DMS53 treated with DMSO at 0.1 percent for 48 hours (cell line): ENCODE data around the gene UXS1.

Source experiments
- DNase-seq: peaks from one replicate; lab custom pipeline; 2025; ENCODE audit not compliant: unreplicated experiment; lab: John Stamatoyannopoulos, UW

Gene UXS1

DNA sequence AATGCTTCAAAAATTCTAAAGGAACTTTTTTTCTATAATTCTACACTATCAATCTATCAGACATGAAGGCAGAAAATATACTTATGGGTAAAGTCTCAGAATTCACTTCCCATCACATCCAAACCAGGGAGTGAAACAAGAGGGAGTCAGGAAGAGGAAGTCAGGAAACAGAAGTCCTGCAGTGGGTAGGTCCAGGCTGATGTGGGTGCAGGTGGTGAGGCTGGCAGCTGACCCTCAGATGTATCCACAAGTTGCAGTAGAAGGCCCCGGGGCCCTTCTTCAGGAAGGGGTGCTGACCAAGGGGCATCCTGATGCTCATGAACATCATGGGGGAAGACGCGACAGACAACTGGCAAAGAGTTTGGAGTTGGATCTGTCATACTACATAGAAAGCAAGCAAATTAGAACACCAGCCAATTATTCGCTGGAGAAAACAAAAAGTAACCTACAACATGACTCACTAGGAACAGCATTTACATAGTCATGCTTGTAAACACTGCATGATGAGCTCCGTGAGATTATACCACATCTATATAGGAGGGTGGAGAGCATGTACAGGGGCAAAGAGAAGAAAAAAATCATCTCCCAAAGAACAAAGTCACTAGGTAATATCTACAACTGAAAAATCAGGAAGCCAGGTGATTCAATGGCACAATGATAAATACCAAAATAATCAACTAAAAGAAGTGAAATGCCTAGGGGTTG is 4.2 kb downstream of the UXS1 start:
- no peak for DNase-seq

DNA sequence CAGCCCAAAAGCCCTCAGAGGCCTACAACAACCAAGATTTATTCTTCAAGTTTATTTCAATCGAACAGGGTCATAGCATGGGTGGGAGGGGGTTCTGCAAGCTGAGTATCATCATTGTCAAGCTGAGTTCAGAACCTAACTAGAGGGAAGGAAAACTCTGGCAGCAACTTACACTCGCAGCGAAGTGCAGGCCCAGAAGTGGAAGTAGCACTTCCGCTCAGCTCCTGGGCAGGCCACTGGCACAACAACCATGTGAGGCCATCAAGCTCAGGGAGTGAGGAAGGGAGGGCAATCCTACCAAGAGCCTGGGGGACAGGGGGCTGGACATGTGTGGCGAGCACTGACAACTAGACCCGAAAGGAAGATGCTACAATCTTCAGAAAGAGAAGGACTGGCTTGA is 4.8 kb downstream of the UXS1 start:
- no peak for DNase-seq

DNA sequence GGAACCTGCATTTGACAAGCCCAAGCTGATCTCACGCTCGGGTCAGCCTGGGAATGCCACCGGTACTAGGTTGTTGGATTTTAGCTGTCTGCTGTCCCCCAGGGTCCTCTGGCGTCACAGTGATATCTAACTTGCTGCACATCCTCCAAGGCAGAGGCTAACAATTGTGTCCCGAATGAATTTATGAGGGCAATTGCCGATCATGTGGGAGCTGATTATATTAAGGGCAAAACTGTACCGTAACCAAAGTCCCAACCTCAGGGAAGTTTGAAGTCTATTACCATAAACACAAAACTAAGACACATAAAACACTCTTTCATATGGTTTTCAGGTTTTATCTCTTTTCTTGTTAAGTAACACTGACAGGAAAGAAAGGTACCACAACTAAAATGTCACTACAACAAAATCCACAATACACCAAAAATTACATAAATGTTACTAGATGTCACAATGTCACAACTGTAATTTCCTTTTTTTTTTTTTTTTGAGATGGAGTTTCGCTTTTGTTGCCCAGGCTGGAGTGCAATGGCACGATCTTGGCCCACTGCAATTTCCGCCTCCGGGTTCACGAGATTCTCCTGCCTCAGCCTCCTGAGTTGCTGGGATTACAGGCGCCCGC is 6.7 kb downstream of the UXS1 start:
- DNase-seq: no peak

DNA sequence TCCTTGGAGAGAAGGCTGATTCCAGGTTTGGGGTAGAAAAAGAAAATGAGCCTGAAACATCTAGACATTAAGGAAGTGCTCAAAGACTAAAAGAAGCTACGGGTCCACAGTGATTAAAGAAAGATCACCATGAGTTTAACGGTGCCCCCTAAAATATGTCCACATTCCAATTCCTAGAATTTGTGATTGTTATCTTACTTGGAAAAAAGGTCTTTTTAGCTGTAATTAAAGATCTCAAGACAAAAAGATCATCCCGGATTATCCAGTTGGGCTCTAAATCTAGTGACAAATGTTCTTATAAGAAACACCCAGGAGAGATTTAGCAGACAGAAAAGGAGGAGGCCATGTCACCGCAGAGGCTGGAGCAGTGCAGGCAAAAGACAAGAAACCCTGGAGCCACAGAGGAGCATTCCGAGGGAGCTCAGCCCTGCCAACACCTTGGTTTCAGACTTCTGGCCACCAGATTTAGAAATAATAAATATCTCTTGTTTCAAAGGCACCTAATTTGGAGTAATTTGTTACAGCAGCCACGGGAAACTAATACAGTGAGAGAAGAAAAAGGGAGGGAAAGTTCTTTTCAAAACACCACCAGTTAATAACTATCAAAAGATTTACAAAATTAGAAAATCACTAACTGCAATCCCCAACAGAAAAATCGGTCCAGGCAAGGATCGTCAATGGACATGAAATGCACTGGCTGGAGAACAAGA is 8.5 kb downstream of the UXS1 start:
- no peak for DNase-seq

DNA sequence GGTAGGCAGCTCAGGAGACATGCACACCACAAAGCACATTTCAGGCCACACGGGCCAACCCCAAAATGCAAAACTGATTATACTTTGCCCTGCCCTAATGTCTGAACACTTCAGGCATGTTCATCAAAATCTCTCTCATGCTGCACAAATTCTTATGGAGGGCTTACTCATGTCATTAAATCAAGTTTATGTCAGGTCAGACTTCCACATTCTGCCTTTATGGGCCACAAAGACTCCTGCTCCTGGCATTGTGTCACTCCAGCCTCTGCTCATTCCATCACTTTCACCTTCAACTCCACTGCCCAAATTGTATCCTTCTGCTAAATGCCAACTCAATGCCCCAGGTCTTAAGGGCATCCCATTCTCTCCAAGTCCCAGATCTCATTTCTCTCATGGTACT is 9.2 kb downstream of the UXS1 start:
- DNase-seq: no peak

DNA sequence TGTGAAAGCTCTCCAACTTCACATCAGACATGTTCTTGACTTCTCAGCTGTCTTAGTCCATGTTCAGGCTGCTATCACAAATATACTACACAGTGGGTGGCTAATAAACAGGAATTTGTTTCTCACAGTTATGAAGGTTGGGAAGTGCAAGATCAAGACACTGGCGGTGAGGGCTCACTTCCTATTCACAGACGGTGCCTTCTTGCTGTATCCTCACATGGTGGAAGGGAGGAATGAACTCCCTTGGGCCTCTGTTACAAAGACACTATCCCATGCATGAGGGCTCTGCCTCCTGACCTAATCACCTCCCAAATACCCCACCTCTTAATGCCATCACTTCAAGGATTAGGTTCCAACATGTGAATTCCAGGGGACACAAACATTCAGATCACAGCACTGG is 9.7 kb downstream of the UXS1 start:
- DNase-seq: no peak

DNA sequence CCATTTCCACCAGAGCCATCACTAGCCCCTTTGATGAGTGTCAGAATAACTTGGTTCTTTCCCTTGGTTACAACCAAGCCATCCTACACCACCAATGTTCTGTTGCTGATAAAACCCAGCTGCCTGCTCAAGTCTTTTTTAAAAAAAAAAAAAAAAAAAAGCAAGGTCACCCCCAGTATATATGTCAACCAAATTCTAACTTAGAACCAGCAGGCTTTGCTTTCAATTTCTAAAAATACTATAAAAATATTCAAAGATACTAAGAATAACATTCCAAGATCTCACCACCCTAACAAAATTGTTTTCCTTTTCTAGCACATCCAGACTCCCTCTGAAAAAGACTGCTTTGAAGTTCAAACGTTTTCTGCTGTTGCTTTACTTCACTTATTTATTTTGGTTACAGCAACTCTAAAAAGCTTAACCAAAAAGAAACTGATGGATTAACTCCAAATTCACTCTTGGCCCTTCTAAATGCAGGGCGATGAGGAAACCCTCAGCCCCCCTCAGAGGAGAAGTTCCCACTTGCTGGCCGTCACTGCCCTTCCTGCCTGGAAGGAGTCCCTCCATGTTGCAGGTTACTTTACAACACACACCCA is 10.9 kb downstream of the UXS1 start:
- DNase-seq: no peak

DNA sequence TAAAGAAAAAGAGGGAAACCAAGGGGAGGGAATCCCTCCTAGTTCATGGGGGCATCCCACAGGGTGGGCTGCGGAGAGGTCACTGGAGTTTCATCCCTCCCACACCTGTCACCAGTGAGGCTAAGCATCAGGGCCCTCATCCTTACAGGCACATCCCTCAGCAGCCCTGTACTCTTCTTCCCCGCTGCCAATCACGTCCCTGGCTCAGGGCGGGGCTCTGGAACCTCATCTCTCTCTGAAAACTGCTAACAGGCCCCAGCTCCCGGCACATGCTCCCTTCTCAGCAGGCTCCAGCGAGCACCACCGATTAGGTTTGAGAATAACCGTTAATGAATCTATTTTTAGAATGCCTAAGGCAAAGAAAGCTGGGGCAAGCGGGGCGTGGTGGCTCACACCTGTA is 13.0 kb downstream of the UXS1 start:
- no peak for DNase-seq

DNA sequence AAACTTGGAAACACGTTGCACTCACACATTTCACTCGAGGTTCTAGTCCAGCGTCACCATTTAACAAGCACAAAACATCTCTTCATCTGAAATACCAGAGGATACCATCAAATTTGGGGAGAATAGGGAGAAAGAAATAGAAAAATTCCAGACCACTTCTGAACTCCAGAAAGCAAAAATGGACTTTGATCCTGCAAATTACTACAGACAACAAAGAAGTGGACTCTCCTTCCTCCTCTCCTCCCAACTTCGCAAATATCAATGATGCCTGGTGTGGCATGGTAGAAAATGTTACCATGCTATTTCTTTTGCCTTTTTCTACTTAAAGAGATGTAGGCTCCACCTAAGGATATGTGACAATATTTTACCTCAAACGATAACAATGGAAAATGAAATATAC is 13.5 kb downstream of the UXS1 start:
- no peak for DNase-seq

DNA sequence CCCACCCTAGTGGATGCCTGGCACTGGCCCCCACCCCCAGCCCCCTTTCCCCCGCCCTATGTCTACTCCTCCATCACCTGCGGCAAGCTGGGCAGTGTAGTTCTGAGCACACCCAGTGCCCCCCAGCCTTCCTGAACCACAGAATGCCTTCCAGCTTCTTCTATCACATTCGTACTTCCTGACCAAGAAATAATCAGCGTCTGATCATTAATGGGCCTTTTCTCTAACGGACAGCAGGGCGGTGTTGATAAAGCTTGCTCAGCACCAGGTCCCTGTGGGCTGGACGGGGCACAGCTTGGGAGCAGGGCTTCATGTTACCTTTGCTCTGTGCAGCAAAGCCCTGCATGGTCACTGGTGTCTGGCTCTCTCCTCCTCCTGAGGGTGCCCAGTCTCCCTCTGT is 15.4 kb downstream of the UXS1 start:
- no peak for DNase-seq

DNA sequence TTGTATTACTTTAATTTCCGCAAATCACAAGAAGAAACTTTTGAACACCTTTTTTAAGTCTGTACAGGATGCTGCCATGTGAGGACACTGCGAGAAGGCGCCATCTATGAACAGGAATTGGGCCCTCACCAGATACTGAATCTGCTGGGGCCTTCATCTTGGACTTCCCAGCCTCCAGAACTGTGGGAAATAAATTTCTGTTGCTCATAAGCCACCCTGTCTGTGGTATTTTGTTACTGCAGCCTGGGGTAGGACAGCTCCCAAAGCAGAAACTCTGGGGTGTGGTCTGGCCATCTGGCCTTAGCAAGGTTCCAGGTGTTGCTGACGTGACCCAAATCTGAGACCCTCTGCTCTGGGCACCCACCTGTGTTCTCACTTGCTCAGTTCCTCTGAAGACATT is 16.5 kb downstream of the UXS1 start:
- DNase-seq: no peak

DNA sequence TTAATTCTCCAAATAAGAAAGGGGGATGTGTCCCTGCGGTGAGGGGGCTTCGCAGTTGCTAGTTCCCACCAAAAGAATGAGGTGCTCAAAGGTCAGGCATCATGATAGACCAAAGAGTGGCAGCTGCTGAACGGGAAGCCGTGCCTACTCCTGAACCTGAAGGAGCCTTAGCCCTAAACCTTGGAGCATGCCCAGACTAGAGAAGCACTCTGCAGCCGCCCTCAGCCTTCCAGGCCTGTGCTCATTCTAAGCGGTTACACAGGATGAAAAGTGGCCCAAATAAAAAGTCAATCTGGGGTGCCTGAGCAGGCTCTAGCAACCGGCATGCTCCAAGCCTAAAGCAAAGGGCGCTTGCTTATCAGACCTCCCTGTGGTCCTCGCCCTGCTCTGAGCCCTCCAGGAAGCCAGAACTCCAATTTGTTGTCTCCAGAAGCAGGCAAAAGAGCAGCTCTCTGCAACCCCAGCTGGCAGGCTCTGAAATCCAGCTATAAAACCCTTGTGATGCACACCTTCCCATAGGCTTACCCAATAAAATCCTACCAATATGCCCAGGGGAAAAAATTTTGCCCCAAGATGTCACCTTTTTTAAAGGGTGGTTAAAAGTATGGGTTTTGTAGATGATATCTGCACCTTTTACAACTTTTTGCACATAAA is 17.5 kb downstream of the UXS1 start:
- DNase-seq: no peak

DNA sequence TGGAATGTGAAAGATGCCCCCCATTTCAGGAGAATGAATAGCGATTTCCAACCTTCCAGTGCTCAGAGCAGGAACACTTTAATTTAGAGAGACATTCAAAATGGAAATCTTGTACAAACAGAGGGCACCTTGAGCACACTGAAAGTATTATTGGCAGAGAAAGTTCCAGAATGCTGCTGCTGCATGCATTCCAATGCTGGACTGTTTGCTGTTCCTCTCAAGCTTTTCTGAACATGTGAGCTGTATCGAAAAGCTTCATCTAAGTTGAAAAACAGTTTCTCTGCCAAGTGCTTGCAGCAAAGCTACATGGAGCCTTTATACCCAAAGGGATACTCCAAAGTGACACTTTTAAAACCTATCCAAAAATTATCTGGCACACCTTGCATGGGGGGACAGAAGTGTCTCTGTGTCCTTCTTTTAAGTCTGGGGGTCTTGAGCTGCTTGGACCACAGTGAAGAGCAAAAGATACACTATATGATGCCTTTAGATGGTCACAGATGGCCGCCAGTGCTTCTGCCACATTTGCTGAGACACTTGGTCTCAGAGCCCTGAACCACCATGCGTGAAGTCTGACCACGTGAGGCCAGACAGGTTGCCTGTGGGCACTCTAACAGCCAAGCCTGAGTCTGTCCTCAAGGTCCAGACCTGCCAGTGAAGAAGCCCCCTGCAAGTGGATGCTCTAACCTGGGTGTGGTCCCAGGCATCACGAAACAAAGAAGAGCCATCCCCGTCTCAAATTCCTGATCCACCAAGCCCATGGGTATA is 18.8 kb downstream of the UXS1 start:
- no peak for DNase-seq

DNA sequence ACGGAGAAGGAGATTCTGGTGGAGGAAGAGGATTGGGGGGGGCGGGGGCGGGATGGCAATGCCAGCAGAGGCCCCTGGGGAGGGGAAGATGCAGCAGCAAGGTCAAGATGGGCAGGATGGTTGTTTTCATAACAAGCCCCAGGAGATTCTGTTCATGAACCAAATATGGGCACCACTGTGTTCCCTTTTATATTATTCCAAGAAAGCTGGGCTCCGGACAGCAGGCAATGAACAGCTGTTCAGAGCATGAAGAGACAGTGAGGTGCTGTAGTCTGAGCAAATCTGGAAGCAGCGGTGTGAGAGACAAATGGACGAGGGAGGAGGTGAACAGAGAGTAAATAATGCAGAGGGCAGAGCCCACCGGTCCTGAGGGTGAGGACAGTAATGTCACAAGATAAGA is 20.0 kb downstream of the UXS1 start:
- DNase-seq: no peak

DNA sequence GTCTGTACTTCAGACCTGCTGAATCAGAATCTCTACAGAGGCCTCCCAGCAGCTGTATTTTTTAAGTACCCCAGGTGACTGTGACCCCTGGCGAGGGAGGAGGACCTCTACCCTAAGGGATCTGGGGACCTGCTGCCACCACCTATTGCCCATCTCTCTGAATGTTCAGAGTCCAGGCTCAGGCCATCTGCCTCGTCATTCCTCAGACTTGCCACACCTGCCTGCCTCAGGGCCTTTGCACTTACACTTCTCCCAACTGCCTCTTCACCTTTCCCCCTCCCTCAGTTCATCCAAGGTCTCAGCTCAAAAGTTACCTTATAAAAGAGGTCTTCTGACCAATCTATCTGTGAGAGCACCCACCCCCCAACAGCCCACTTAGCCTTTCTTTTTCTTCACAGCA is 21.5 kb downstream of the UXS1 start:
- DNase-seq: no peak

DNA sequence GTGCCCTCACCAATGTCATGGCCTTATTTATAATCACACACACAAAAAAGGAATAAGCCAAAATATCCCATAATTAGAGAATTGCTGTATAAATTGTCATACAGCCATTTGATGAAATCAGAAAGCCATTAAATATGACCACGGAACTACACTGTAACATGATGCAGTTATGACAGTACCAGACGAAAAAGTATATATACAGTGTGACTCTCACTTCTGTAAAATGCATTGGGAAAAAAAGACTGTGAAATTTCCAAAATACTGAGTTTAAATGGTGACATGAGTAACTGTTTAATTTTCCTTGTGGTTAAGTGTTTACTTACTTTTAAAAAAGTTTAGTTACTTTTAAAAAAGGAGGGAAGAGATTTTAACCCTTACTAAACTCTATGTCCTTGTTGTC is 25.4 kb downstream of the UXS1 start:
- DNase-seq: no peak

DNA sequence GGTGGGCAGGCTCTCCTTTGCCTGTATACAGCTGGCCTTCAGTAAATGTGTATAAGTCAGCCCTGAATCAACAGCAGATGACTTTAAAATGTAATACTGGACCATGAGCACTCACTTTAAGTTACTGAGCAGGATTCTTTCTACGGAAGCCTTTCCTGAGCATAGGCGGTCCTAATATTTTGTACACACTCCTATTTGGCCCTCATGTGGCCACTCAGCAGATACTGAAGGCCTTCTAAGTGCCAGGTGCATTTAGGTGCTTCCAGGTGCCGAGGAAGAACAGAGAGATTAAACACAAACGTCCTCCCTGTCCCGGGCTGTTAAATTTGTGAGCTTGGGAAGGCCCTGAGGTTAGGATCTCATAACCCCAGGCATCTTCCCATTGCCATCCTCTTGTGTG is 27.0 kb downstream of the UXS1 start:
- no peak for DNase-seq

DNA sequence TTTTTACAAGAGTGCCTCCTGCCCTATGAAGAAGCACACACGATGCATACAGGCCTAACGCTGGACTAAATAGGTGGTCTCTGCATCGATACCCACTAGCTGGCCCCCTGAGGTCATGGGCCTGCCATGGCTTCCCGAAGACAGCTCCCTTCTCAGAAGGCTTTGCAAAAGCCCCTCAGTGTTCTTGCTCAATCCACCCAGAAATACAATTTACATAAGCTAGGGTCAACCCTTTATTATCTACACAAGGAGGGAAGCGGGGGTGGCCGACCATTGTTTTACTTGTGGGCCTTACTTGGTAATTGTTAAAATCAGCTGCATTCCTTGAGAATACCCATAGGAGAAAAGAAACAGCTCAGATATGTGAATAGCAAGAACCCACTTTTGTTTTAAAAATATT is 28.5 kb downstream of the UXS1 start:
- no peak for DNase-seq

DNA sequence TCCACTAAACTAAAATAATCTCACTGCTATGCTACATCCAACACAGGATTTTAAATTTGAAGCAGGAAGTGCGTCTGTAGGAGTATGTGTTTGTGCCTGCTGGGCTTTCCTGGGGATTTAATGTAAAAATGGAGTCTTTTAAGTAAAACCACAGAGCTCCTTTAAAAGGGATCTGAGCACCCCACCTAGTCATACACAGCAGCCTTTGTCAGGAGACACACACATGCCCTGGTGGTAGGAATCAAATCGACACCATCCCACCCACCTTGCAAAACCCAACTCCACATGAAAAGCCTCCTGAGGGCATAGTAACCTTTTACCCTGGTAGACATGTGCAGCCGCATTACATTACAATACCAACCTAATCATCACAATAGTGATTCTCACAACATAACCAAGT is 29.1 kb downstream of the UXS1 start:
- DNase-seq: no peak

DNA sequence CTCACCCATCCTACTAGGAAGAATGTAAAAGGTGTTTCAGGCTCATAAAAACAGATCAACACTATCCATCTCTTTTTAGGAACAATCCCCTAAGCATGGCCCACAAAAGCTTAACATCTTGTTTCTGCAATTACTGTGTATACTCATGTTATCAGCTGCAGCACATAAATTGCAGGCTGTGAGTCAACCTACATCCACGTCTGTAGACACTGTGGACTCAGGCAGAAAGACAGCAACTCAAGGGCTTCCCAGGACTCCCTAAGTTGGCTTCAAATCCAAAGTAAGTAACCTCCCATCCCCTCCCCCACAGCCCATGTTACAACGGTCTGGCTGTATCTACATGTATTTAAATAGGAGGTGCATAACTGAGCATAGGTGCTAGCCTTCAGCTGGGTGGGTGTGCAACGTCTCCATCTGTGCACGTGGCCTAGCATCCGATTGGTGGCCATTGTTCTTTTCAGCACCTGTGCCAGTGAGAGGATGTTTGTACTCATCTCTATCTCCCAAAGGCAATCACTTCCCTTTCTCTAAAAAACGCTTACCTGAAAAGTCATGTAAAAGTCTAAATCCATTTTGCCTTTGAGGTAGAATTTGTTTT is 30.1 kb downstream of the UXS1 start:
- DNase-seq: no peak
